SU-DHL-6 (cell line): ENCODE results near the gene TENM4.
"Not testable (repeated sequence)": the region's sequence is repeated elsewhere in the genome, so short reads cannot be mapped to it uniquely, and the experiment has no call there.

Experiments used
- H2AFZ ChIP-seq: fragments of 200-600 bp; sonication (generic); 2 replicates; pipeline ENCODE4 v1.6.1; 2014; ENCODE audit warnings: low read depth, mild to moderate bottlenecking, moderate library complexity, mixed read lengths, antibody characterized with exemption, low read length; ENCODE audit not compliant: severe bottlenecking
- H3F3A ChIP-seq: fragments of 200-600 bp; shearing (Covaris generic); 2 replicates; pipeline ENCODE4 v1.6.0; 2016; ENCODE audit warnings: antibody characterized with exemption, mild to moderate bottlenecking; ENCODE audit not compliant: insufficient read depth
- H3K27ac ChIP-seq: fragments of 200-600 bp; sonication (generic); 2 replicates; pipeline ENCODE4 v1.5.1; 2016; ENCODE audit warnings: low read depth, mild to moderate bottlenecking, low read length, moderate library complexity, mixed read lengths
- H3K27me3 ChIP-seq: fragments of 200-600 bp; sonication (generic), shearing (Covaris generic); 2 replicates; pipeline ENCODE4 v1.6.0; 2014; ENCODE audit warnings: mild to moderate bottlenecking, low read length
- H3K36me3 ChIP-seq: fragments of 200-600 bp; sonication (generic); 2 replicates; pipeline ENCODE4 v1.6.1; 2014; ENCODE audit warnings: mild to moderate bottlenecking, low read length, mixed read lengths
- H3K4me2 ChIP-seq: fragments of 300-600, 200-600 bp; shearing (Covaris generic), sonication (generic); 2 replicates; pipeline ENCODE4 v1.6.0; 2014; ENCODE audit warnings: low read length, low read depth, mild to moderate bottlenecking; ENCODE audit not compliant: poor library complexity, severe bottlenecking
- H3K4me3 ChIP-seq: fragments of 200-600 bp; sonication (generic); 2 replicates; pipeline ENCODE4 v1.5.1; 2014; ENCODE audit warnings: antibody characterized with exemption, low read length, mild to moderate bottlenecking, mixed read lengths; ENCODE audit not compliant: insufficient read depth, poor library complexity, severe bottlenecking
- H3K79me2 ChIP-seq: fragments of 200-600 bp; sonication (generic); 2 replicates; pipeline ENCODE4 v1.6.1; 2014; ENCODE audit warnings: mild to moderate bottlenecking, low read length, moderate library complexity; ENCODE audit not compliant: insufficient read depth
- H3K9ac ChIP-seq: fragments of 200-600 bp; sonication (generic); 2 replicates; pipeline ENCODE4 v1.7.0; 2014; ENCODE audit warnings: mild to moderate bottlenecking, low read length
- H3K9me2 ChIP-seq: fragments of 200-600 bp; sonication (generic); replicated peaks from 2 replicates; pipeline ENCODE4 v1.6.1; 2014; ENCODE audit warnings: low read length; ENCODE audit not compliant: insufficient read depth
- H3K9me3 ChIP-seq: fragments of 200-600 bp; sonication (generic); 2 replicates; pipeline ENCODE4 v1.6.1; 2014; ENCODE audit warnings: low read length, mixed read lengths; ENCODE audit not compliant: insufficient read depth
- H4K20me1 ChIP-seq: fragments of 200-600 bp; sonication (generic); 2 replicates; pipeline ENCODE4 v1.6.1; 2014; ENCODE audit warnings: low read depth, mild to moderate bottlenecking, antibody characterized with exemption, low read length, moderate library complexity, mixed read lengths
- EZH2phosphoT487 ChIP-seq: fragments of 200-600 bp; sonication (generic), shearing (Covaris generic); conservative IDR thresholded peaks from 2 replicates; pipeline ENCODE4 v1.6.1; 2018; ENCODE audit warnings: mild to moderate bottlenecking, antibody characterized with exemption, low read length, moderate library complexity, mixed read lengths
- TF ChIP-seq, protein P1 (sequence below): fragments of 200-600 bp; sonication (generic); IDR thresholded peaks from one replicate; pipeline ENCODE4 v1.5.1; 2017; ENCODE audit warnings: antibody characterized with exemption, mild to moderate bottlenecking, low read length, moderate library complexity; ENCODE audit not compliant: insufficient read depth, poor library complexity, severe bottlenecking

The TENM4 gene

GRCh38 chr11:79195209-79195608, 245.6 kb downstream of the TENM4 start:
- H4K20me1 ChIP-seq = no peaks in the 10 kb centered on the region
- H3K9ac ChIP-seq = no peak overlapping the region
- H3F3A ChIP-seq = no peaks in the 10 kb centered on the region
- no peaks in the 10 kb centered on the region for H3K36me3 ChIP-seq
- no peaks in the 10 kb centered on the region for H3K9me3 ChIP-seq
- H3K9me2 ChIP-seq = no peaks in the 10 kb centered on the region
- TF ChIP-seq, protein P1, sequence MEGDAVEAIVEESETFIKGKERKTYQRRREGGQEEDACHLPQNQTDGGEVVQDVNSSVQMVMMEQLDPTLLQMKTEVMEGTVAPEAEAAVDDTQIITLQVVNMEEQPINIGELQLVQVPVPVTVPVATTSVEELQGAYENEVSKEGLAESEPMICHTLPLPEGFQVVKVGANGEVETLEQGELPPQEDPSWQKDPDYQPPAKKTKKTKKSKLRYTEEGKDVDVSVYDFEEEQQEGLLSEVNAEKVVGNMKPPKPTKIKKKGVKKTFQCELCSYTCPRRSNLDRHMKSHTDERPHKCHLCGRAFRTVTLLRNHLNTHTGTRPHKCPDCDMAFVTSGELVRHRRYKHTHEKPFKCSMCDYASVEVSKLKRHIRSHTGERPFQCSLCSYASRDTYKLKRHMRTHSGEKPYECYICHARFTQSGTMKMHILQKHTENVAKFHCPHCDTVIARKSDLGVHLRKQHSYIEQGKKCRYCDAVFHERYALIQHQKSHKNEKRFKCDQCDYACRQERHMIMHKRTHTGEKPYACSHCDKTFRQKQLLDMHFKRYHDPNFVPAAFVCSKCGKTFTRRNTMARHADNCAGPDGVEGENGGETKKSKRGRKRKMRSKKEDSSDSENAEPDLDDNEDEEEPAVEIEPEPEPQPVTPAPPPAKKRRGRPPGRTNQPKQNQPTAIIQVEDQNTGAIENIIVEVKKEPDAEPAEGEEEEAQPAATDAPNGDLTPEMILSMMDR = no peak
- TF ChIP-seq EZH2phosphoT487 = no peak
- H3K4me3 ChIP-seq = no peak overlapping the region
- H3K79me2 ChIP-seq = no peaks in the 10 kb centered on the region
- no peaks in the 10 kb centered on the region for H3K27me3 ChIP-seq
- H3K27ac ChIP-seq = no peak overlapping the region
- H3K4me2 ChIP-seq = no peak overlapping the region
- H2AFZ ChIP-seq = no peak overlapping the region

DNA sequence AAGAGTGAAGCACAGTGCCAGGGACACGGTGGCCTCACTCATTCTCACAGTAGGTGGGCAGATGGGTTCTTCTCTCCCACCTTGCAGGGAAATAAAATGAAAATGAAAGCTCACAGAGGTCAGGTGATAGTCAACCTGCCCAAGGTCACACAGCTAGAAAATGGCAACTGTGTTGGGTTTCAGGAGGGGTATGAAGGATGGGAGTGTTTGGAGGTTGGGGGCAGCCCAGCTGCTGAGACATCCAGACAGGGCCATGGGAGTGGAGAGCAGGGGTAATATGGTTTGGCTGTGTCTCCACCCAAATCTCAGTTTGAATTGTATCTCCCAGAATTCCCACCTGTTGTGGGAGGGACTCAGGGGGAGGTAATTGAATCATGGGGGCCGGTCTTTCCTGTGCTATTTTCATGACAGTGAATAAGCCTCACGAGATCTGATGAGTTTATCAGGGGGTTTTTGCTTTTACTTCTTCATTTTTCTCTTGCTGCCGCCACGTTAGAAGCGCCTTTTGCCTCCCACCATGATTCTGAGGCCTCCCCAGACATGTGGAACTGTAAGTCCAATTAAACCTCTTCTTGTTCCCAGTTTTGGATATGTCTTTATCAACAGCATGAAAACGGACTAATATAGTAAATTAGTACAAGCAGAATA, 247.0 kb downstream of the TENM4 start:
- Histone ChIP-seq H3K9me2 (no peaks in the 10 kb centered on the region), H3K79me2 (no peaks in the 10 kb centered on the region), H3K4me3 (no peak overlapping the region), H3K27me3 (no peaks in the 10 kb centered on the region), H3K27ac (no peak overlapping the region), H3K4me2 (no peak overlapping the region), H4K20me1 (no peaks in the 10 kb centered on the region), H3K9me3 (no peaks in the 10 kb centered on the region), H3K9ac (no peak overlapping the region), H2AFZ (no peak overlapping the region), H3F3A (no peaks in the 10 kb centered on the region), H3K36me3 (no peaks in the 10 kb centered on the region)
- TF ChIP-seq, protein P1 = no peak
- no peak for TF ChIP-seq EZH2phosphoT487

- H3K9me3 ChIP-seq = no peaks in the 10 kb centered on the region
- H2AFZ ChIP-seq = no peak overlapping the region
- H3K79me2 ChIP-seq = no peaks in the 10 kb centered on the region
- H3K9me2 ChIP-seq = no peaks in the 10 kb centered on the region
- H3K4me2 ChIP-seq = no peak overlapping the region
- H3K4me3 ChIP-seq = no peak overlapping the region
- H3K36me3 ChIP-seq = no peaks in the 10 kb centered on the region
- H3K27me3 ChIP-seq = no peaks in the 10 kb centered on the region
- H3K9ac ChIP-seq = no peak overlapping the region
- H3K27ac ChIP-seq = no peak overlapping the region
- no peaks in the 10 kb centered on the region for H4K20me1 ChIP-seq
- H3F3A ChIP-seq = no peaks in the 10 kb centered on the region
- TF ChIP-seq EZH2phosphoT487 = no peak
- TF ChIP-seq, protein P1 = no peak
Observed at GRCh38 chr11:79192836-79193235, 248.0 kb downstream of the TENM4 start.

- H3K9ac ChIP-seq, H3F3A ChIP-seq, H3K36me3 ChIP-seq, H3K9me2 ChIP-seq, H2AFZ ChIP-seq, H3K27me3 ChIP-seq, H3K9me3 ChIP-seq, H3K4me3 ChIP-seq, H3K79me2 ChIP-seq, H3K27ac ChIP-seq, H4K20me1 ChIP-seq, H3K4me2 ChIP-seq: not testable (repeated sequence)
Observed at GRCh38 chr11:79191716-79192115, 249.1 kb downstream of the TENM4 start.

- not testable (repeated sequence) for H3K4me2 ChIP-seq, H3K4me3 ChIP-seq, H3K27me3 ChIP-seq, H3F3A ChIP-seq, H3K9me3 ChIP-seq, H3K9ac ChIP-seq, H2AFZ ChIP-seq, H3K27ac ChIP-seq, H4K20me1 ChIP-seq, H3K9me2 ChIP-seq, H3K79me2 ChIP-seq, H3K36me3 ChIP-seq
Observed at GRCh38 chr11:79190553-79190952, 250.3 kb downstream of the TENM4 start.
